WERI-Rb-1 (cell line): ENCODE data around the gene TSPYL4.
A peak's percentile ranks its signal among the peaks of the same experiment; 100 is the strongest.

Experiments used
- DNase-seq: peaks from one replicate; pipeline ENCODE4 v3.0.0-alpha.2; 2020
- H3K27ac ChIP-seq: fragments of 250-450 bp; sonication (Bioruptor Pico); 2 replicates; pipeline ENCODE4 v1.5.1; 2020; ENCODE audit warnings: mild to moderate bottlenecking, moderate library complexity
- H3K27me3 ChIP-seq: fragments of 250-450 bp; sonication (Bioruptor Pico); 2 replicates; pipeline ENCODE4 v1.5.1; 2021; ENCODE audit warnings: mild to moderate bottlenecking, low read depth, moderate library complexity; ENCODE audit not compliant: insufficient read depth, severe bottlenecking
- H3K36me3 ChIP-seq: fragments of 250-450 bp; sonication (Bioruptor Pico); 2 replicates; pipeline ENCODE4 v1.5.1; 2020; ENCODE audit warnings: mild to moderate bottlenecking, moderate library complexity
- H3K4me3 ChIP-seq: 2 replicates; pipeline ENCODE4 v1.5.1; 2011; ENCODE audit warnings: low read depth, mild to moderate bottlenecking, control low read depth, low read length
- H3K9me3 ChIP-seq: fragments of 250-450 bp; sonication (Bioruptor Pico); 2 replicates; pipeline ENCODE4 v1.5.1; 2021; ENCODE audit warnings: mild to moderate bottlenecking, moderate library complexity; ENCODE audit not compliant: severe bottlenecking
- TF ChIP-seq, protein P1 (sequence below): IDR thresholded peaks from 2 replicates; pipeline ENCODE4 v1.5.1; 2011; ENCODE audit warnings: low read depth, mild to moderate bottlenecking, control low read depth, inconsistent platforms, low read length

The TSPYL4 gene

DNA sequence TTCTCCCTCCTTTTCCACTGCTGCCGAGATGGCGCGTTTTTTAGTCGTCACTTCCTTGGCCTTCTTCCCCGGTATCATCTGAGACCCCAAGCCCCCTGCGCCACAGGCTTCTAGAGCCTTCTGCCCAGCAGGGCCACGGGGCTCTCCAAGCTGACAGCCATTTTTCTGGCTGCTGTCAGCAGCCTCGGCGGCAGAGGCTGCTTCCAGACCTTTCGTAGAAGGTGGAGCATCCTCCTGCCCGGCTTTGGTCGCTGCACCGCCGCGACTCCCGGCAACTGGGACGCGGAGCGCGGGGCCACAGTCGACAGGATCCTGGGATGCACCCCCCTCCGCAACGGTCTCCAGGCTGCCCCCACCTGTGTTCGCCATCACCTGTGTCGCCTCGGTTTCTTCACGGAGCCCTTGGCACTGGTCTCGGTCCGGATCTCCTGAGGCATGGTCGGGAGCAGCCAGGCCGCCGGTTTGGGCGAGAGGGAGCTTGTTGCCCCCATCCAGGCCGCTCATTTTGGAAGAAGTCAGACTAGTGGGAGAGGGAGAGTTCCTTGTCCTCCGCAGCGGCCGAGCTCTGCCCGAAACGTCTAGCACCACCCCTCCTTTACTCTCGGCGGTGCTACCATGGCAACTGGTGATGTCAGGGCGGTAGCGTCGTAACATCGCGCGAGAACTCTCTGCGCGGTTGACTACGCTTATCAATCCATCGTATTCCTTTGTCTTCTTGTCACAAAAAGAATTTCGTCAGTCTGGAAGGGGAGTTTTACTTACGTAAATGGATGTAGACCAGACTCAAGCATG lies at the start of gene TSPYL4:
Gene TSPYL4, minus strand, starts transcription at position 571 of the 792 bp plus-strand sequence. Its CDS starts 67 bp downstream, at position 504.
- H3K9me3 ChIP-seq: no peaks in the 10 kb centered on the region
- peak; percentile 92 for DNase-seq
- no peaks in the 10 kb centered on the region for H3K27me3 ChIP-seq
- TF ChIP-seq, protein P1, sequence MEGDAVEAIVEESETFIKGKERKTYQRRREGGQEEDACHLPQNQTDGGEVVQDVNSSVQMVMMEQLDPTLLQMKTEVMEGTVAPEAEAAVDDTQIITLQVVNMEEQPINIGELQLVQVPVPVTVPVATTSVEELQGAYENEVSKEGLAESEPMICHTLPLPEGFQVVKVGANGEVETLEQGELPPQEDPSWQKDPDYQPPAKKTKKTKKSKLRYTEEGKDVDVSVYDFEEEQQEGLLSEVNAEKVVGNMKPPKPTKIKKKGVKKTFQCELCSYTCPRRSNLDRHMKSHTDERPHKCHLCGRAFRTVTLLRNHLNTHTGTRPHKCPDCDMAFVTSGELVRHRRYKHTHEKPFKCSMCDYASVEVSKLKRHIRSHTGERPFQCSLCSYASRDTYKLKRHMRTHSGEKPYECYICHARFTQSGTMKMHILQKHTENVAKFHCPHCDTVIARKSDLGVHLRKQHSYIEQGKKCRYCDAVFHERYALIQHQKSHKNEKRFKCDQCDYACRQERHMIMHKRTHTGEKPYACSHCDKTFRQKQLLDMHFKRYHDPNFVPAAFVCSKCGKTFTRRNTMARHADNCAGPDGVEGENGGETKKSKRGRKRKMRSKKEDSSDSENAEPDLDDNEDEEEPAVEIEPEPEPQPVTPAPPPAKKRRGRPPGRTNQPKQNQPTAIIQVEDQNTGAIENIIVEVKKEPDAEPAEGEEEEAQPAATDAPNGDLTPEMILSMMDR: no peak
- H3K27ac ChIP-seq: peak within 1 kb of the TSS; percentile 97
- H3K4me3 ChIP-seq: peak within 1 kb of the TSS; percentile 98
- H3K36me3 ChIP-seq: peaks cover 8% of the 10 kb centered on the region

DNA sequence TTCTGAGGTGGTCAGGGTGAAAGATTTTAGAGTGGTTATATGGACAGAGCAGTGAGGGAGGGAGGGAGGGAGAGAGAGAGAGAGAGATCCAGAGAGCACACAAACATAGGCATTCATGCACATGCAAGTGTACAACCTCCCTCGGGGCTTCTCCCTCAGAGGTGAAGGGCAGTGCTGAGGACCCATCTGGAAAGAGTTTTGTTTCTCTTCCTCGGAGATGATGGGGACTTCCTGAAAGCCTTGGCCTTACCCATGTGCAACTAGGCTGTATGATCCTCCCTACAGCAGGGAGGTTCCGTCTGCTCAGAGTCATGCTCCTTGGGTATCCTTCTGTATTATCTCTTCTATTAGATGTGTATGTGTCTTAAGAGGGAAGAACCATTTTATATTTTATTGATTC lies 47.2 kb upstream of the TSPYL4 start:
- Histone ChIP-seq H3K9me3 (peaks cover 3% of the 10 kb centered on the region), H3K4me3 (no peak overlapping the region), H3K36me3 (no peaks in the 10 kb centered on the region), H3K27me3 (no peaks in the 10 kb centered on the region), H3K27ac (no peak overlapping the region)
- TF ChIP-seq, protein P1: no peak
- no peak for DNase-seq

DNA sequence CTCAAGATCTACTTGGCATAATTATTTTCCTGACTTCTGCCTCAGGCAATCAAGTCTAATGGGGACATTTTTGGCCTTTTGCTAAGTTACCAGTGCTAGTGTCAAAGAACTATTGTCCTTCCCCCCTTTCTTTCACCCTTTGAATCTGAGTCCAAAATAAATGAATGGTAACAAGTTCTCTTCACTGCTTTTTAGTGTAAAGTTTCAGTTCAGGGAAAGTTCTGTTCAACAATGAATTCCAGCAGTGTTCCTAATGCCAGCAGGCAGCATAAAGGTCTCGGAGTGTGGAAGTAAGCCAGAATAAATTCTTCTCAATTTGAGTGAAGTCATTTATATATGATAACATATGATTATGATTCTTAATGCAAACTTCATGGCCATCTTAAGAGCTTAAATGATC lies 46.7 kb upstream of the TSPYL4 start:
- no peak for DNase-seq
- TF ChIP-seq, protein P1: no peak
- no peaks in the 10 kb centered on the region for H3K27me3 ChIP-seq
- peaks cover 3% of the 10 kb centered on the region for H3K9me3 ChIP-seq
- H3K4me3 ChIP-seq: no peak overlapping the region
- no peaks in the 10 kb centered on the region for H3K36me3 ChIP-seq
- H3K27ac ChIP-seq: no peak overlapping the region

DNA sequence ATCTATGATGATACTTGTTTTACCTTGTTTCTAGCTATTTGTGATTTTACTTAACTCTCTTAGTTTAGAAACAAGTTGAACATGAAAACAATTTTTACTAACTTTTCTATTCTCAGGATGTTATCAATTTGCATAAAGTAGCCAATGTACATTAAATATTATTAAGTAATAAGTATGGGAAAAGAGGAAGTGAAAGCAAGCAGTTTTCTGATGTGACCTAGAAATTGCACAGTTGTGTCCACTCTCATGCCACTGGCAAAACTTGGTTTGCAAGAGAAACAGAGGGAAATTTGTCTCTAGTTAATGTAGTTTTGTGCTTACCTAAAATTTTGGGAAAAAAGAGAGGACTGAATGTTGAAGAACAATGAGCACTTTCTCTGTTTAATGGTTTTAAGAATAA lies 45.1 kb upstream of the TSPYL4 start:
- DNase-seq: no peak
- H3K9me3 ChIP-seq: peaks cover 3% of the 10 kb centered on the region
- H3K27me3 ChIP-seq: no peaks in the 10 kb centered on the region
- no peak overlapping the region for H3K4me3 ChIP-seq
- no peak overlapping the region for H3K27ac ChIP-seq
- TF ChIP-seq, protein P1: no peak
- no peaks in the 10 kb centered on the region for H3K36me3 ChIP-seq

DNA sequence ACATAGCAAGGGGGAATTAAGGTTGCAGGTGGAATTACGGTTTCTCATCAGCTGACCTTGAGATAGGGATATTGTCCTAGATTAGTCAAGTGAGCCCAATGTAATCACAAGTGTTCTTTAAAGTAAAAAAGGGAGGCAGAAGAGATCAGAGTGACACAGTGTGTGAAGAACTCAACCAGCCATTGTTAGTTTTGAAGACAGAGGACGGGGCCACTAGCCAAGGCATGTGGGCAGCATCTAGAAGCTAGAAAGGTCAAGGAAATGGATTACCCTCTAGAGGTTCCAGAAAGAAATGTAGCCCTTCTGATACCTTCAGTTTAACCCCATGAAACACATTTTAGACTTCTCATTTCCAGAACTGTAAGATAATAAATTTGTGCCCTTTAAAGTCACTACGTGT lies 44.4 kb upstream of the TSPYL4 start:
- no peak for DNase-seq

More for the DNA sequence above, 44.4 kb upstream of the TSPYL4 start:
- H3K27me3 ChIP-seq: no peaks in the 10 kb centered on the region
- H3K4me3 ChIP-seq: no peak overlapping the region
- peaks cover 3% of the 10 kb centered on the region for H3K9me3 ChIP-seq
- TF ChIP-seq, protein P1: no peak
- no peaks in the 10 kb centered on the region for H3K36me3 ChIP-seq
- H3K27ac ChIP-seq: no peak overlapping the region
